NCI-H1417 (cell line): ENCODE measurements around the gene LPIN1.
"Not testable (repeated sequence)": the region's sequence is repeated elsewhere in the genome, so short reads cannot be mapped to it uniquely, and the experiment has no call there.

Source experiments
- DNase-seq, 3 experiments: peaks; one replicate each; lab custom pipeline; 2025; lab: John Stamatoyannopoulos, UW

LPIN1 gene

GRCh38 chr2:11715987-11716652 is 30.3 kb upstream of the LPIN1 start:
- no peak for DNase-seq

- no peak for DNase-seq
These were observed 29.6 kb upstream of the LPIN1 start for GRCh38 chr2:11716689-11717321.

GRCh38 chr2:11717623-11718022 is 28.8 kb upstream of the LPIN1 start:
- no peak for DNase-seq

GRCh38 chr2:11718606-11719005 is 27.8 kb upstream of the LPIN1 start:
- DNase-seq, result no peak

GRCh38 chr2:11719230-11719977 is 27.0 kb upstream of the LPIN1 start:
- peak in 2 of 3 experiments; percentile 25 to 63 for DNase-seq

GRCh38 chr2:11720752-11721151 is 25.7 kb upstream of the LPIN1 start:
- no peak for DNase-seq

GRCh38 chr2:11722292-11723060 is 24.0 kb upstream of the LPIN1 start:
- DNase-seq, result no peak

- no peak for DNase-seq
These were observed 23.4 kb upstream of the LPIN1 start for GRCh38 chr2:11723061-11723371.

- DNase-seq, result no peak
These were observed 22.3 kb upstream of the LPIN1 start for GRCh38 chr2:11724151-11724550.

GRCh38 chr2:11726384-11726783 is 20.0 kb upstream of the LPIN1 start:
- no peak for DNase-seq

- peak in 1 of 3 experiments; percentile 53 for DNase-seq
These were observed 16.8 kb upstream of the LPIN1 start for GRCh38 chr2:11729362-11730212.

GRCh38 chr2:11731214-11731984 is 15.0 kb upstream of the LPIN1 start:
- not testable (repeated sequence) for DNase-seq

GRCh38 chr2:11732587-11732986 is 13.8 kb upstream of the LPIN1 start:
- no peak for DNase-seq

- not testable (repeated sequence) for DNase-seq
These were observed 8.6 kb upstream of the LPIN1 start for GRCh38 chr2:11737852-11738251.

- DNase-seq, result peak; percentile 28 to 55 (median 46)
These were observed 7.6 kb upstream of the LPIN1 start for GRCh38 chr2:11738589-11739436.

- no peak for DNase-seq
These were observed 5.7 kb upstream of the LPIN1 start for GRCh38 chr2:11740723-11741122.

GRCh38 chr2:11742317-11742701 is 4.1 kb upstream of the LPIN1 start:
- no peak for DNase-seq

GRCh38 chr2:11742702-11743357 is 3.6 kb upstream of the LPIN1 start:
- no peak for DNase-seq

- DNase-seq, result no peak
These were observed 3.1 kb upstream of the LPIN1 start for GRCh38 chr2:11743366-11743765.
